ENCODE data around the gene ATE1. TPM values are rescaled to one million over a fixed set of nuclear protein-coding genes. Genes with fewer than 3 reads are reported as not detected.
A peak's percentile ranks its signal among the peaks of the same experiment; 100 is the strongest.

The ATE1 gene
- total and polyA plus RNA-seq, 11 donors: 15.2 to 50.1 (median 39.9) TPM

DNA sequence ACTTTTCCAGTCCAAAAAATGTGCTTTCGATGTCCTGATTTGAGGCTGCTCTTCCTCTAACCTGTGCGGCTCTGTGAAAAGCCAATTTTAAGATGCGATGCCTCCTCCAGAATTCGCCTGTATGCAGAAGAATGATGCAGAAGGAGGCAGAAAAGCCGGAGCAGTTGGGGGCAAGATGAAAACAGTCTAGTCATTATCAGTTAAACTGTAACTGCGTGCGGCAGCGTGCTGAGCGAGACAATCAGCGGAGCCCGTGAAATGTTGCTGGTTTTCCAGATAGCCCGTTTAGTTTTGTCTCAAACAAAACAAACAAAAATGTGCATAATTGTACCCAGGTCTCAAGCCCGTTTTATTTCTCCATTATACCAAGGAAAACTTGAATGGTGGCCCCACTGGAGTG, 192.6 kb downstream of the ATE1 start:
- no peak for TF ChIP-seq POLR2A (IDR thresholded peaks at IDR 0.05)
- TF ChIP-seq, protein P1, sequence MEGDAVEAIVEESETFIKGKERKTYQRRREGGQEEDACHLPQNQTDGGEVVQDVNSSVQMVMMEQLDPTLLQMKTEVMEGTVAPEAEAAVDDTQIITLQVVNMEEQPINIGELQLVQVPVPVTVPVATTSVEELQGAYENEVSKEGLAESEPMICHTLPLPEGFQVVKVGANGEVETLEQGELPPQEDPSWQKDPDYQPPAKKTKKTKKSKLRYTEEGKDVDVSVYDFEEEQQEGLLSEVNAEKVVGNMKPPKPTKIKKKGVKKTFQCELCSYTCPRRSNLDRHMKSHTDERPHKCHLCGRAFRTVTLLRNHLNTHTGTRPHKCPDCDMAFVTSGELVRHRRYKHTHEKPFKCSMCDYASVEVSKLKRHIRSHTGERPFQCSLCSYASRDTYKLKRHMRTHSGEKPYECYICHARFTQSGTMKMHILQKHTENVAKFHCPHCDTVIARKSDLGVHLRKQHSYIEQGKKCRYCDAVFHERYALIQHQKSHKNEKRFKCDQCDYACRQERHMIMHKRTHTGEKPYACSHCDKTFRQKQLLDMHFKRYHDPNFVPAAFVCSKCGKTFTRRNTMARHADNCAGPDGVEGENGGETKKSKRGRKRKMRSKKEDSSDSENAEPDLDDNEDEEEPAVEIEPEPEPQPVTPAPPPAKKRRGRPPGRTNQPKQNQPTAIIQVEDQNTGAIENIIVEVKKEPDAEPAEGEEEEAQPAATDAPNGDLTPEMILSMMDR (IDR thresholded peaks at IDR 0.05): no peak
- ATAC-seq: no peak

GRCh38 chr10:121734589-121735045, 193.2 kb downstream of the ATE1 start:
- no peak for ATAC-seq
- intact Hi-C loops (cut with DNase I): loop anchor here (2.0 to 10.0 kb wide), 4 partner anchors 120 to 792 kb away; no protein-coding TSS in a partner anchor
- DNase-seq: no peak
- peak overlapping the region in 6 of 12 donors; percentile 7 to 45 (median 17) for H3K4me3 ChIP-seq
- H3K36me3 ChIP-seq: no peaks in the 10 kb centered on the region
- H3K27me3 ChIP-seq: peaks cover 0 to 34% (median 0%) of the 10 kb centered on the region in 9 donors
- H3K4me1 ChIP-seq: peaks cover 0 to 12% (median 5%) of the 10 kb centered on the region in 12 donors
- TF ChIP-seq POLR2A (IDR thresholded peaks at IDR 0.05): no peak
- TF ChIP-seq, protein P1 (IDR thresholded peaks at IDR 0.05): peak; percentile 54 to 81 (median 69)
- no peaks in the 10 kb centered on the region for H3K9me3 ChIP-seq
- 18 to 32% (median 25%) methylated on average over 11 of the region's 11 CpGs for WGBS, 4 donors
- H3K27ac ChIP-seq: no peak overlapping the region

More for the DNA sequence above, 192.6 kb downstream of the ATE1 start:
- Histone ChIP-seq H3K9me3 (no peaks in the 10 kb centered on the region), H3K4me3 (peak overlapping the region in 3 of 12 donors; percentile 10 to 45 (median 11)), H3K27ac (no peak overlapping the region), H3K36me3 (peaks cover 0 to 2% (median 0%) of the 10 kb centered on the region in 9 donors), H3K27me3 (peaks cover 0 to 34% (median 0%) of the 10 kb centered on the region in 9 donors), H3K4me1 (peaks cover 0 to 12% (median 5%) of the 10 kb centered on the region in 12 donors)
- intact Hi-C loops (cut with DNase I): loop anchor here in 6 of 10 donors (2.0 to 10.0 kb wide), 4 partner anchors 120 to 793 kb away; no protein-coding TSS in a partner anchor
- no peak for DNase-seq
- WGBS, 4 donors: 63 to 66% (median 64%) methylated on average over 13 of the region's 13 CpGs

DNA sequence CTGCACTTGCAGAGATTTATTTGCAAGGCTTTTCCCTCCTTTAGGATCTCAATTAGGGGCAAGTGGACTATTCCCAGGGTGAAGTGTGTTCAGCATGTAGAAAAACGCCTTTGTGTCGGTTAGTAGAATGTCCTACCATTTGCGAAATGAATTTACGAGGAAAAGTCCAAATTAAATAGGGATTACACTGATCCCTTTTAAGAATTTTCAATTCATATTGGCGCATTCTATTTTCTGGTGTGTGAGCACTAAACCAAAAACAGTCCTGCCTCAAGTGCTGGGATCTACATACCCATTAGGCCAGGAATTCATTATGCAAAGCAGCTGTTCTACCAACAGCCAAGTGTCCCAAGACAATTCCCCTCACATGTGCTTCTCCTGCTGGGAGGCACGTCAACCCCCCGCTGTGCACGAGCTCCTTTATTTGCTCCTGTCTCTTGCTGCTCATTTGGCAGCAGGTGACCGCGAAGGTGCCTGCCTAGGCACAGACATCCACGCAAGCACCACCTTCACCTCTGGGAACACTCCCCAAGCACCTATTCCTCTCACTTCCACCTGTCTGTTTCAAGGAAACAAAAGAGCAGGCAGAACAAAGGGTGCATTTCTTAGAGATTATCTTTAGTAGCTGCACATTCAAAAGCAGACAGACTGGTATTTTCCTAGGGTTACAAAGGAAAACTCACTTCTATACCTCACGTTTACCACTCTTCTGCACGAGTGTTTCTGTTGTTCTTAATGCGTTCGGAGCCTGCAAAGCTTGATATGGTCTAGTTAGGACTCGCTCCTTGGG, 195.0 kb downstream of the ATE1 start:
- H3K9me3 ChIP-seq: no peaks in the 10 kb centered on the region
- H3K36me3 ChIP-seq: no peaks in the 10 kb centered on the region
- no peak overlapping the region for H3K27ac ChIP-seq
- 81 to 89% (median 86%) methylated on average over 16 of the region's 16 CpGs for WGBS, 4 donors
- TF ChIP-seq, protein P1 (IDR thresholded peaks at IDR 0.05): no peak
- no peak for TF ChIP-seq POLR2A (IDR thresholded peaks at IDR 0.05)
- DNase-seq (no peak), ATAC-seq (no peak)
- intact Hi-C loops (cut with DNase I): loop anchor here in 5 of 10 donors (5.0 to 10.0 kb wide), 2 partner anchors 118 to 791 kb away; no protein-coding TSS in a partner anchor
- H3K4me1 ChIP-seq: peaks cover 0 to 12% (median 5%) of the 10 kb centered on the region in 12 donors
- no peak overlapping the region for H3K4me3 ChIP-seq
- peaks cover 0 to 34% (median 0%) of the 10 kb centered on the region in 9 donors for H3K27me3 ChIP-seq

- no peaks in the 10 kb centered on the region for H3K36me3 ChIP-seq
- DNase-seq: no peak
- peaks cover 0 to 32% (median 0%) of the 10 kb centered on the region in 9 donors for H3K27me3 ChIP-seq
- H3K4me1 ChIP-seq: peaks cover 0 to 11% (median 5%) of the 10 kb centered on the region in 12 donors
- no peak for TF ChIP-seq POLR2A (IDR thresholded peaks at IDR 0.05)
- TF ChIP-seq, protein P1 (IDR thresholded peaks at IDR 0.05): no peak
- no peak for ATAC-seq
- H3K4me3 ChIP-seq: no peak overlapping the region
- H3K27ac ChIP-seq: no peak overlapping the region
- 73 to 82% (median 79%) methylated on average over 3 of the region's 3 CpGs for WGBS, 4 donors
- intact Hi-C loops (cut with DNase I): loop anchor here in 5 of 10 donors (5.0 to 10.0 kb wide), 2 partner anchors 117 to 790 kb away; no protein-coding TSS in a partner anchor
- no peaks in the 10 kb centered on the region for H3K9me3 ChIP-seq
These were observed 195.7 kb downstream of the ATE1 start for GRCh38 chr10:121732172-121732571.

Measured in heart left ventricle (tissue), 16 donors.